ENCODE measurements around the gene PROSER3. TPM values are rescaled to one million over a fixed set of nuclear protein-coding genes. Genes with fewer than 3 reads are reported as not detected.

PROSER3 gene
- total and polyA plus RNA-seq, 2 experiments from 2014 or later, result 21.8 to 28.0 TPM

GRCh38 chr19:35725216-35725861 lies 32.6 kb upstream of the PROSER3 start:
- Mint-ChIP-seq H3K36me3 (ENCODE audit: low read depth) (peaks cover 88% of the 10 kb centered on the region), H3K4me1 (no peaks in the 10 kb centered on the region)

More at GRCh38 chr19:35725216-35725861, 32.6 kb upstream of the PROSER3 start:
- no peak overlapping the region for H3K4me3 ChIP-seq
- H2AFZ ChIP-seq, result no peak overlapping the region
- no peaks in the 10 kb centered on the region for H3F3A ChIP-seq (replicated peaks; ENCODE audit: low read depth)
- no peak overlapping the region for H3K27ac ChIP-seq (ENCODE audit: low read depth)
- ATAC-seq (no peak), DNase-seq (ENCODE audit: low spot score) (no peak)
- Mint-ChIP-seq H3K9me3 (no peaks in the 10 kb centered on the region; the same call in 2 of the 3 replicates), H3K27me3 (ENCODE audit: insufficient read depth, low read depth, poor library complexity) (peaks cover 18% of the 10 kb centered on the region), H3K4me3 (no peak overlapping the region), H3K27ac (no peak overlapping the region)
- TF ChIP-seq ZNF114 (CRISPR knock-in tag; IDR thresholded peaks at IDR 0.05), result no peak
- TF ChIP-seq EZH2 (IDR thresholded peaks at IDR 0.05; ENCODE audit: low read depth, unreplicated experiment), result no peak
- no peak for TF ChIP-seq NANOG (IDR thresholded peaks at IDR 0.05; ENCODE audit: borderline replicate concordance)
- TF ChIP-seq JUNB (IDR thresholded peaks at IDR 0.05; ENCODE audit: unreplicated experiment), result no peak
- TF ChIP-seq CTCF (conservative IDR thresholded peaks at IDR 0.05; ENCODE audit: low read depth in 2 of 2), result no peak
- TF ChIP-seq EZH2phosphoT487 (IDR thresholded peaks at IDR 0.05; ENCODE audit: unreplicated experiment), result no peak
- no peak for TF ChIP-seq REST (IDR thresholded peaks at IDR 0.05; ENCODE audit: unreplicated experiment)
- TF ChIP-seq POLR2AphosphoS5 (IDR thresholded peaks at IDR 0.05; ENCODE audit: low read depth), result no peak
- TF ChIP-seq ZNF331 (CRISPR knock-in tag; IDR thresholded peaks at IDR 0.05; ENCODE audit: low read depth), result no peak
- peaks cover 5% of the 10 kb centered on the region for H4K20me1 ChIP-seq (replicated peaks; ENCODE audit: insufficient read depth)
- no peak overlapping the region for H3K4me2 ChIP-seq
- no peaks in the 10 kb centered on the region for H3K27me3 ChIP-seq (ENCODE audit: insufficient read depth)
- no peaks in the 10 kb centered on the region for H3K79me2 ChIP-seq (replicated peaks; ENCODE audit: insufficient read depth)
- no peaks in the 10 kb centered on the region for H3K4me1 ChIP-seq (ENCODE audit: insufficient read depth)
- H3K9me2 ChIP-seq (ENCODE audit: insufficient read depth), result no peaks in the 10 kb centered on the region
- peaks cover 29% of the 10 kb centered on the region; the same call in 1 of the 2 replicates for H3K36me3 ChIP-seq (ENCODE audit: insufficient read depth)

All from GM23338 (cell line).